Measurements from ENCODE around the gene EPHB3. TPM values are rescaled to one million over a fixed set of nuclear protein-coding genes. Genes with fewer than 3 reads are reported as not detected.
A peak's percentile ranks its signal among the peaks of the same experiment; 100 is the strongest.

The EPHB3 gene
- total RNA-seq, 4 donors from 2014 or later, result 6.0 to 59.4 (median 17.2) TPM

DNA sequence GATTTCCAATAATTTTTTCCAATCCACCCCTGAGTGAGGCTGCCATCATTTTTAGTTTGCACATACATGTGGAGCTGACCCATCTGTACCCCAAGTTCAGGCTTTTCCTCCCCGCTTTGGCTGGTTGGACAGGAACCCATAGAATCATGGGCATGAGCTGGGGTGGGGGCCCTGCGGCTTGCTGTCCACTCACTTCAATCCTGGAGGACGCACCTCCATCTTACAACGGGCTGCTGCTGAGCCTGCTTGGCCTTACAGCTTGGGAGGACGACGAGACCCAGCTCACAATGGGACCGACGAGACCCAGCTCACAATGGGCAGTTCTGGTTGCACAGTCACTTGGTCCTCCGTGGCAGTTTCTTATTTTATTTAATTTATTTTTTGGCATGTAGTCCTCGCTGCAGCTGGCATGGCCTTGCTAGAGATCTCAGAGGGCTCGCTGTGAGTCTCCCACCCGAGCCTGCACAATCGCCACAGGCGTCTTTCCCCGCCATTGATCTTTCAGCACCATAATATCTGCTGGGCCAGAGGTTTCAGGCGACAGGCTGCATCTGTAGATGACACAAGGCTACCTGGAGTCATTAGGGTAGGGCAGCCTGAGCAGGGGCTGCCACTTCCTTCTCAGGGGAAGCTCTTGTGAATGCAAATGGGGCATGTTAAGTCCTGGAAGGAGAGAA is 19.6 kb upstream of the EPHB3 start:
- no peak overlapping the region for H3K27ac ChIP-seq
- no peak for TF ChIP-seq CTCF (IDR thresholded peaks at IDR 0.05)
- no peak for TF ChIP-seq POLR2A (IDR thresholded peaks at IDR 0.05)
- no peaks in the 10 kb centered on the region for H3K9me3 ChIP-seq
- no peak overlapping the region for H3K4me3 ChIP-seq
- no peaks in the 10 kb centered on the region for H3K27me3 ChIP-seq
- H3K36me3 ChIP-seq, result no peaks in the 10 kb centered on the region
- H3K4me1 ChIP-seq, result peaks cover 0 to 8% (median 0%) of the 10 kb centered on the region in 4 donors
- DNase-seq, result no peak

GRCh38 chr3:184542577-184542976 is 19.0 kb upstream of the EPHB3 start:
- DNase-seq, result no peak
- H3K27me3 ChIP-seq, result no peaks in the 10 kb centered on the region
- H3K4me3 ChIP-seq, result no peak overlapping the region
- TF ChIP-seq POLR2A (IDR thresholded peaks at IDR 0.05), result no peak
- TF ChIP-seq CTCF (IDR thresholded peaks at IDR 0.05), result no peak
- H3K9me3 ChIP-seq, result no peaks in the 10 kb centered on the region
- no peak overlapping the region for H3K27ac ChIP-seq
- H3K4me1 ChIP-seq, result peaks cover 0 to 10% (median 0%) of the 10 kb centered on the region in 4 donors
- H3K36me3 ChIP-seq, result no peaks in the 10 kb centered on the region

DNA sequence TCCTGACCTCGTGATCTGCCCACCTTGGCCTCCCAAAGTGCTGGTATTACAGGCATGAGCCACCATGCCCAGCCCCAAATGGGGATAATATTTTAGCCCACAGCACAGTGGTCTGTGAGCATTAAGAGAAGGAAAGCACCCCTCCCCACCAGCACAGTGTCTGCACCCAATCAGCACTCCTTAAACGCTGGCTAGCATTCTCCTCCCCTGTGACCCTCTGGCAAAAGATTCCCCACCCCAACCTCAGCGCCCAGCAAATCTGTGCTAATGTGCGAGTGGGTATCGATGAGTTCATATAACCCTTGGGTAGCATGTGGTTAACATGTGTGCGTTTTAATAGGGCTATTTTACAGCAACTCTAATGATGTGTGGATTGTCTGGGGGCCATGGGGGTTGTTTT is 18.3 kb upstream of the EPHB3 start:
- no peak overlapping the region for H3K4me3 ChIP-seq
- H3K36me3 ChIP-seq, result no peaks in the 10 kb centered on the region
- peaks cover 0 to 10% (median 0%) of the 10 kb centered on the region in 4 donors for H3K4me1 ChIP-seq
- H3K27me3 ChIP-seq, result no peaks in the 10 kb centered on the region
- DNase-seq, result no peak
- H3K27ac ChIP-seq, result no peak overlapping the region
- TF ChIP-seq POLR2A (IDR thresholded peaks at IDR 0.05) (no peak), CTCF (IDR thresholded peaks at IDR 0.05) (no peak)
- H3K9me3 ChIP-seq, result no peaks in the 10 kb centered on the region

DNA sequence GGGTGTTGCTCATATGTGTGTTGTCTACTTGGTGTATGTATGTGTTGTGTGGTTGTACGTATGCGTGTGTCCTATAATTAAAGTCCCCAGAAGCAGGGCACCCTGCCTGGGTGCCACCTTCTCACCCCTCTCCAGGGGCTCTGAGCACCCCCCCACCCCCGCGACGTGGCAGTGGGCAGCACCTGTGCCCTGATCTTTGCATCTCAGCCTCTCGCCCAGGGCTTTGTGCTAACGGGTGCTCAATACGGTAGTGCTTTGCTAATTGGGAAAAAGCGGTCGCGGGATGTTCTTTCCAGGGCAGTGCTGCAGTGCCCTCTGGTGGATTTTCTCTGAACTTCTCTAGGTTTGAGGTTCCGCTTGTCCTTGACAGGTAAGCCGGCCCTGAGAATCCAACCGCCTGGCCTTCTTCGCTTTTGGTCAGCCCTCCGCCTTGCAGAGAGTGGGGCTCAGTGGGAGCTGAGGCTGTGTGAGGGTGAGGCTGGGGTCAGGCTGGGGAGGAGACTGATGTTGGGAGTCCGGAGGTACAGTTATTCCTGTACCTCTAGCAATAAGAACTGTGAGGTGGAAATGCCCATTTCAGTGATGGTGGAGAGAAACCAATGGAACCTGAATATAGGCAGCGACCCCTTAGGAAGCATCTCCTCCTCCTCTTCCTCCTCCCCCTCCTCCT is 17.6 kb upstream of the EPHB3 start:
- TF ChIP-seq CTCF (IDR thresholded peaks at IDR 0.05) (peak; percentile 70 to 89 (median 85)), POLR2A (IDR thresholded peaks at IDR 0.05) (no peak)
- no peaks in the 10 kb centered on the region for H3K9me3 ChIP-seq
- H3K4me1 ChIP-seq, result peaks cover 0 to 10% (median 0%) of the 10 kb centered on the region in 4 donors
- H3K27ac ChIP-seq, result no peak overlapping the region
- no peak overlapping the region for H3K4me3 ChIP-seq
- peak; percentile 66 to 89 (median 69) for DNase-seq
- H3K27me3 ChIP-seq, result no peaks in the 10 kb centered on the region
- H3K36me3 ChIP-seq, result no peaks in the 10 kb centered on the region

- Histone ChIP-seq H3K36me3 (no peaks in the 10 kb centered on the region), H3K4me3 (no peak overlapping the region), H3K27me3 (no peaks in the 10 kb centered on the region), H3K27ac (no peak overlapping the region), H3K4me1 (peaks cover 0 to 10% (median 0%) of the 10 kb centered on the region in 4 donors), H3K9me3 (no peaks in the 10 kb centered on the region)
- TF ChIP-seq POLR2A (IDR thresholded peaks at IDR 0.05), result no peak
- no peak for TF ChIP-seq CTCF (IDR thresholded peaks at IDR 0.05)
- no peak for DNase-seq
Measured at GRCh38 chr3:184544513-184544861, 17.1 kb upstream of the EPHB3 start.
